IMR-90 (cell line): ENCODE results near the gene CFP. TPM values are rescaled to one million over a fixed set of nuclear protein-coding genes. Genes with fewer than 3 reads are reported as not detected.
"Not testable (repeated sequence)": the region's sequence is repeated elsewhere in the genome, so short reads cannot be mapped to it uniquely, and the experiment has no call there.

Source experiments
- ATAC-seq: fragments of 200-7000 bp; cut with Tn5 transposase; 2 replicates; pipeline ENCODE4 v1.9.1; 2020; ENCODE audit warnings: low read depth, mild to moderate bottlenecking, moderate library complexity
- BruUV-seq: library from RNA; stranded (reverse); fragments of 400-500 nt; replicated peaks from 2 replicates; lab custom pipeline; 2021; lab: Mats Ljungman, UMichigan
- CTCF ChIA-PET: fragments of 300-600 bp; formaldehyde crosslinking; extraction: SDS; loops from one replicate; lab custom pipeline; 2021; ENCODE audit warnings: antibody characterized with exemption; lab: Yijun Ruan, JAX
- POLR2A ChIA-PET: fragments of 300-600 bp; sonication (Branson Sonifier 250); formaldehyde crosslinking; loops from one replicate; lab custom pipeline; 2022; ENCODE audit warnings: antibody characterized with exemption; ENCODE audit not compliant: unreplicated experiment; lab: Charles Lee
- DNase-seq: peaks from one replicate; pipeline ENCODE4 v3.0.0; 2013
- H2AFZ ChIP-seq: replicated peaks from 2 replicates; pipeline ENCODE3; 2013; ENCODE audit warnings: low read length, mild to moderate bottlenecking; ENCODE audit not compliant: poor library complexity
- H2AK5ac ChIP-seq: 2 replicates; pipeline ENCODE4 v1.6.1; 2013; ENCODE audit warnings: low read depth, low read length, inconsistent platforms
- H2AK9ac ChIP-seq: replicated peaks from 2 replicates; pipeline ENCODE3; 2013; ENCODE audit warnings: mild to moderate bottlenecking, low read depth, low read length, moderate library complexity; ENCODE audit not compliant: poor library complexity
- H2BK120ac ChIP-seq: 2 replicates; pipeline ENCODE4 v1.6.1; 2013; ENCODE audit warnings: low read depth, low read length, inconsistent platforms
- H2BK15ac ChIP-seq: 3 replicates; pipeline ENCODE4 v1.6.1; 2013; ENCODE audit warnings: low read depth, low read length, inconsistent platforms
- H2BK20ac ChIP-seq: 2 replicates; pipeline ENCODE4 v1.6.1; 2013; ENCODE audit warnings: low read depth, mild to moderate bottlenecking, inconsistent platforms, low read length, moderate library complexity
- H2BK5ac ChIP-seq: 2 replicates; pipeline ENCODE4 v1.6.1; 2013; ENCODE audit warnings: mild to moderate bottlenecking, low read depth, low read length, inconsistent platforms; ENCODE audit not compliant: poor library complexity, severe bottlenecking
- H3K14ac ChIP-seq: replicated peaks from 2 replicates; pipeline ENCODE4 v1.6.1; 2013; ENCODE audit warnings: low read depth, low read length, inconsistent platforms
- H3K18ac ChIP-seq: 2 replicates; pipeline ENCODE4 v1.6.1; 2013; ENCODE audit warnings: low read depth, low read length, control low read depth
- H3K23ac ChIP-seq: 2 replicates; pipeline ENCODE4 v1.6.1; 2013; ENCODE audit warnings: low read depth, low read length, inconsistent platforms
- H3K27ac ChIP-seq: 2 replicates; pipeline ENCODE4 v1.5.1; 2013; ENCODE audit warnings: mild to moderate bottlenecking, control low read depth, low read length; ENCODE audit not compliant: insufficient read depth
- H3K27me3 ChIP-seq: 2 replicates; pipeline ENCODE4 v1.6.1; 2013; ENCODE audit warnings: low read length; ENCODE audit not compliant: control insufficient read depth, insufficient read depth
- H3K36me3 ChIP-seq: 2 replicates; pipeline ENCODE4 v1.6.1; 2013; ENCODE audit warnings: low read length, mixed read lengths; ENCODE audit not compliant: control insufficient read depth, insufficient read depth
- H3K4ac ChIP-seq: 2 replicates; pipeline ENCODE4 v1.6.1; 2013; ENCODE audit warnings: low read depth, low read length, inconsistent platforms
- H3K4me1 ChIP-seq: 2 replicates; pipeline ENCODE4 v1.6.1; 2013; ENCODE audit warnings: low read length, mixed read lengths; ENCODE audit not compliant: control insufficient read depth, insufficient read depth
- H3K4me2 ChIP-seq: 2 replicates; pipeline ENCODE4 v1.6.1; 2013; ENCODE audit warnings: low read depth, mild to moderate bottlenecking, control low read depth, low read length, moderate library complexity
- H3K4me3 ChIP-seq: 2 replicates; pipeline ENCODE4 v1.5.1; 2013; ENCODE audit warnings: low read depth, mild to moderate bottlenecking, control low read depth, low read length, moderate library complexity; ENCODE audit not compliant: insufficient read depth
- H3K56ac ChIP-seq: 2 replicates; pipeline ENCODE4 v1.6.1; 2013; ENCODE audit warnings: low read length, inconsistent platforms; ENCODE audit not compliant: insufficient read depth; ENCODE audit errors: extremely low read depth
- H3K79me1 ChIP-seq, 2 experiments: 2 replicates each; pipeline ENCODE4 v1.6.1; 2013; ENCODE audit warnings: low read length in 2 of 2, inconsistent platforms in 1 of 2, low read depth in 1 of 2
- H3K9ac ChIP-seq: 2 replicates; pipeline ENCODE4 v1.6.1; 2013; ENCODE audit warnings: low read depth, low read length, control low read depth
- H3K9me1 ChIP-seq: 2 replicates; pipeline ENCODE4 v1.6.1; 2013; ENCODE audit warnings: low read length, inconsistent platforms; ENCODE audit not compliant: insufficient read depth
- H3K9me3 ChIP-seq: 2 replicates; pipeline ENCODE4 v1.6.1; 2013; ENCODE audit warnings: low read length; ENCODE audit not compliant: control insufficient read depth, insufficient read depth
- H4K20me1 ChIP-seq: 2 replicates; pipeline ENCODE4 v1.6.1; 2013; ENCODE audit warnings: low read length, inconsistent platforms; ENCODE audit not compliant: insufficient read depth
- H4K5ac ChIP-seq: 2 replicates; pipeline ENCODE4 v1.6.1; 2013; ENCODE audit warnings: mild to moderate bottlenecking, low read depth, low read length, control low read depth
- H4K8ac ChIP-seq, 2 experiments: 2 replicates each; pipeline ENCODE4 v1.6.1; 2013; ENCODE audit warnings: low read depth in 2 of 2, low read length in 2 of 2, control low read depth in 1 of 2, inconsistent platforms in 1 of 2
- H4K91ac ChIP-seq: 2 replicates; pipeline ENCODE4 v1.6.1; 2013; ENCODE audit warnings: low read depth, low read length, inconsistent platforms; ENCODE audit not compliant: insufficient read depth
- WGBS, 2 experiments: methylation state at CpG; one replicate each; pipeline versions ENCODE4 v1.1.5 to v1.1.7; 2013; ENCODE audit warnings: missing lambda C conversion rate in 2 of 2; ENCODE audit not compliant: insufficient read length in 1 of 2; ENCODE audit errors: extremely low coverage in 2 of 2; 5-methylcytosine and 5-hydroxymethylcytosine counted together
- dilution Hi-C: fragments of 300-500 bp; cut with HindIII; formaldehyde crosslinking; loops from one replicate; pipeline ENCODE4 v1.14.3; 2018; ENCODE audit warnings: low sequenced_read_pairs; ENCODE audit not compliant: unreplicated experiment
- in situ Hi-C: fragments of 300-500 bp; cut with MboI; formaldehyde crosslinking; loops from 3 replicates; pipeline ENCODE4 v1.14.3; 2019; ENCODE audit warnings: low sequenced_read_pairs, inconsistent platforms, mixed read lengths
- intact Hi-C: fragments of 100-400 bp; cut with micrococcal nuclease; formaldehyde crosslinking; loops from 2 replicates; pipeline ENCODE4 v1.10.0; 2022
- polyA plus RNA-seq, 3 experiments: library from polyadenylated mRNA; depleted of rRNA; stranded (reverse); fragments of >200 nt; gene quantifications; 2 replicates each; pipeline ENCODE4 v1.2.3, GENCODE V29; 2012; ENCODE audit warnings: low replicate concordance in 1 of 3
- total RNA-seq: library from RNA; depleted of rRNA; stranded (reverse); fragments of >200 nt; gene quantifications from 2 replicates; pipeline ENCODE4 v1.2.3, GENCODE V29; 2012

CFP gene
- total and polyA plus RNA-seq, 2 of the 4 experiments (the other 2 are of a cell fraction) = under 0.01 to 0.14 TPM

DNA sequence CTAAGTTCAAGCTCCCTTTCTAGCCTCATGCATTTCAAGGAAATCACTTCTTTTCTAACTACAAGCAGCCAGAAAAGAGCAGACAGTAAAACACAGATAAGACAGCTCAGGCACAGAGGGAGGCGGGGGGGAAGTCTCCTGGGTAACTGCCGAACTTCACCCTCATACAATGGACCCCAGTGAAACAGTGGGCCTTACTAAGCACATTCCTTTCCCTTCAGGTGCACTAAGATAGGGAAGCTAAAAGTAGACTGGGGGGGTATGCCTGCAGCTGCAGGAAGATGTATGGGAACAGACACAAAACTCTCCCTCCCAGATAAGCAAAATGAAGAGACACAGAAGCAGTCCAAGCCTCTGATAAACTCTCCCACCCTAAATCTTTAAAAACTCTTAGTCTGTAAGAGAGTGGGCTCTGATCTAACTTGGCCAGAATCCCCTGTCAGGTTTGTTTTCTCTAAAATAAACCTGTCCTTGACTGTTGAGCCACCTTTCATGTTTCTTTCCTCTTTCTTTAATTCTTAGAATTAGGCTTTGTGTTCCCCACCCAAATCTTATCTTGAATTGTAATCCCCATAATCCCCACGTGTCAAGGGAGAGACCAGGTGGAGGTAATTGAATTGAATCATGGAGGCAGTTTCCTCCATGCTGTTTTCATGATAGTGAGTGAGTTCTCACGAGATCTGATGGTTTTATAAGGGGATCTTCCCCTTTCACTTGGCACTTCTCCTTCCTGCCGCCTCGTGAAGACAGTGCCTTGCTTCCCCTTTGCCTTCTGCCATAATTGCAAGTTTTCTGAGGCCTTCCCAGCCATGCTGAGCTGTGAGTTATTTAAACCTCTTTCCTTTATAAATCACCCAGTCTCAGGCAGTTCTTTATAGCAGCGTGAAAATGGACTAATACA is 46.5 kb upstream of the CFP start:
- H3K36me3 ChIP-seq, H2BK5ac ChIP-seq, H4K91ac ChIP-seq, H2AK9ac ChIP-seq, H2BK120ac ChIP-seq, H3K4me3 ChIP-seq, in situ Hi-C loops, H3K56ac ChIP-seq, H2AK5ac ChIP-seq, H3K4ac ChIP-seq, H3K9me3 ChIP-seq, H3K23ac ChIP-seq, H3K27ac ChIP-seq, H4K5ac ChIP-seq, H3K18ac ChIP-seq, H2AFZ ChIP-seq, H2BK15ac ChIP-seq, H3K14ac ChIP-seq, POLR2A ChIA-PET, H3K79me1 ChIP-seq, intact Hi-C loops, H3K27me3 ChIP-seq, H2BK20ac ChIP-seq, H3K4me2 ChIP-seq, H3K9ac ChIP-seq, H3K4me1 ChIP-seq, H3K9me1 ChIP-seq, H4K8ac ChIP-seq, DNase-seq, BruUV-seq, ATAC-seq, H4K20me1 ChIP-seq, dilution Hi-C loops, CTCF ChIA-PET: not testable (repeated sequence)
- WGBS, 2 experiments = 83% methylated on average over 2 of the region's 7 CpGs; no CpG with 5 or more reads in 1 of the 2 experiments
